Neural cell (in vitro differentiated cells): ENCODE results near the gene MB21D2.

ENCODE experiments used
- EP300 ChIP-seq: fragments of 450-650 bp; conservative IDR thresholded peaks from 2 replicates; pipeline ENCODE4 v1.6.1; 2014; ENCODE audit warnings: antibody characterized with exemption, mild to moderate bottlenecking, moderate library complexity; ENCODE audit not compliant: poor library complexity, severe bottlenecking
- POLR2AphosphoS5 ChIP-seq: IDR thresholded peaks from 2 replicates; pipeline ENCODE4 v1.6.1; 2012
- TF ChIP-seq, protein P1 (sequence below): fragments of 450-650 bp; IDR thresholded peaks from 2 replicates; pipeline ENCODE4 v1.5.1; 2014; ENCODE audit warnings: antibody characterized with exemption, mild to moderate bottlenecking, moderate library complexity; ENCODE audit not compliant: poor library complexity, severe bottlenecking

DNA sequence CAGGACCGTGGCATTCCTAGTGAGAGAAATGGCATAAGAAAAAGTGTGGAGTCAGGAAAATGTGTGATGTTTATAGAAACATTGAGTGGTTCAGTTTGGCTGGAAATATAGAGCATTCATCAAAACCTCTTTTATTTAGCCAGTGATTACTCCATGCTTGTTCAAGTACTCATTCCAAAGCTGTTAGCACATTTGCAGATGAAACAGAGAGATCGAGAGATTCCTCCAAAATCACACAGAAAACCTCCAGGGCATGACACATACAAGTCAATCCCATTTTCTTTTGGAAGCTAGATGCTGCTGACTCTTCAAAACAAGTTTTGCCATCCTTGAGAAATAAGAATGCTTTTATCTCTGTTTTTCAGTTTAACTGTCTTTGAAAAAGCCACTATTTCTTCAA, 11.5 kb upstream of the MB21D2 start:
- TF ChIP-seq, protein P1, sequence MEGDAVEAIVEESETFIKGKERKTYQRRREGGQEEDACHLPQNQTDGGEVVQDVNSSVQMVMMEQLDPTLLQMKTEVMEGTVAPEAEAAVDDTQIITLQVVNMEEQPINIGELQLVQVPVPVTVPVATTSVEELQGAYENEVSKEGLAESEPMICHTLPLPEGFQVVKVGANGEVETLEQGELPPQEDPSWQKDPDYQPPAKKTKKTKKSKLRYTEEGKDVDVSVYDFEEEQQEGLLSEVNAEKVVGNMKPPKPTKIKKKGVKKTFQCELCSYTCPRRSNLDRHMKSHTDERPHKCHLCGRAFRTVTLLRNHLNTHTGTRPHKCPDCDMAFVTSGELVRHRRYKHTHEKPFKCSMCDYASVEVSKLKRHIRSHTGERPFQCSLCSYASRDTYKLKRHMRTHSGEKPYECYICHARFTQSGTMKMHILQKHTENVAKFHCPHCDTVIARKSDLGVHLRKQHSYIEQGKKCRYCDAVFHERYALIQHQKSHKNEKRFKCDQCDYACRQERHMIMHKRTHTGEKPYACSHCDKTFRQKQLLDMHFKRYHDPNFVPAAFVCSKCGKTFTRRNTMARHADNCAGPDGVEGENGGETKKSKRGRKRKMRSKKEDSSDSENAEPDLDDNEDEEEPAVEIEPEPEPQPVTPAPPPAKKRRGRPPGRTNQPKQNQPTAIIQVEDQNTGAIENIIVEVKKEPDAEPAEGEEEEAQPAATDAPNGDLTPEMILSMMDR: no peak
- TF ChIP-seq EP300 (no peak), POLR2AphosphoS5 (no peak)
